NCI-H2171 treated with DMSO at 0.1 percent for 48 hours (cell line): ENCODE results near the gene EFL1.
"Not testable (repeated sequence)": the region's sequence is repeated elsewhere in the genome, so short reads cannot be mapped to it uniquely, and the experiment has no call there.

Experiments
- DNase-seq: peaks from one replicate; lab custom pipeline; 2025; lab: John Stamatoyannopoulos, UW

The EFL1 gene

DNA sequence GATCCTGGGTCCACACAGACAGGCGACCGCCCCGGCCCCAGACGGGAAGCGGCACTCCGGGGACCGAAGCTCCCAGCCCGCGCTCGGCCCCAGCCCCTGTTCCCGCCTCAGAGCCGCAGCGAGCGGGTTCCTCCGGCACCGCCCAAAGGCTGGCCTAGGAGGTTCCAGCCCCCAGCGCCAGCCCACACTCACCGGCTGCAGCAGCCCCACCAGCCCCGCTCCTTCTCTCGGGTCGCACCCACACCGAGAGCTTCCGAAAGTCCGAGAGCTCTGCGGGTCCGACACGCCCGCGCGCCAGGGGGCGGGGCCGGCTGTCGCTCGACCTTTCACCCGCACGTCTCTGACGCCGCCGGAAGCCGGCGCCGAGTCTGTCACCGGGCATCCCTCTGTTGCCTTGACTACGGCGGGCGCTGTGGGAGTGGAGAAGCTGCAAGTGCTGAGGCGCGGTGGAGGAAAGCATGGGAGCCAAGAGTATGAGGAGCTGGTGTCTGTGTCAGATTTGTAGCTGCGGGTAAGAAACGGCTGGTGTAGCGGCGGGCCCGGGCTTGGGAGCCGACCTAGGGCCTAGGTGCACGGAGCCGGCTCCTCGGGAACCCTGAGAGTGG, at the start of gene EFL1, which contains the start of gene SAXO2:
Gene EFL1, minus strand, starts transcription at position 313 of the 605 bp plus-strand sequence. CDS start 956 bp downstream, outside the sequence.
Gene SAXO2, plus strand, starts transcription at position 397 of the 605 bp plus-strand sequence. Its CDS starts 62 bp downstream, at position 459.
- peak; percentile 84 for DNase-seq

DNA sequence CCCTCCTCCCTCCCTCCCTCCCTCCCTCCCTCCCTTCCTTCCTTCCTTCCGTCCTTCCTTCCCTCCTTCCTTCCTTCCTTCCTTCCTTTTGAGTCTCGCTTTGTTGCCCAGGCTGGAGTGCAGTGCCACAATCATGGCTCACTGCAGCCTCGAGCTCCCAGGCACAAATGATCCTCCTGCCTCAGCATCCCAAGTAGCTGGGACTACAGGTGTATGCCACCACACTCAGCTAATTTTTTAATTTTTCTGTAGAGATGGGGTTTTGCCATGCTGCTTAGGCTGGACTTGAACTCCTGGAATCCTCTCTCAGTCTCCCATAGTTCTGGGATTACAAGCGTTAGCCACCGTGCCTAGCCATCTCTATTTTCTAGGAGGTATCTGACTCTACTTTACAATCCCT, 48.8 kb upstream of the EFL1 start:
- not testable (repeated sequence) for DNase-seq

DNA sequence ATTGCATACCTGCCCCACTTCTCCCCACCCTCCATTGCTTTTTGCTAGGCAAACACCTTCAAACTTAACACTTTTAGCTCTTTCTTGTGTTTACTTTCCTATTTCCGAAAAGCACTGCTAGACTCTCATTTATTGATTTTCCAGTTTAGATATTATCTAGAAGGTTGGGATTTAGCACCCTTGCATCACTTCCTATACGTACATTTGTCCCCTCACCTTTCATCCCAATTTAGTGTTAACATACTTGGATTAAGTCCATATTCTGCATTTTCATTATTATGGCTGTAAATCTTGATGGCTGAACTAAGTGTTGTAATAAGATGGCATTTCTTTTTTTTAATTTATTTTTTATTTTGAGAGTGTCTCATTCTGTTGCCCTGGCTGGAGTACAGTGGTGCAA, 47.3 kb upstream of the EFL1 start:
- no peak for DNase-seq

DNA sequence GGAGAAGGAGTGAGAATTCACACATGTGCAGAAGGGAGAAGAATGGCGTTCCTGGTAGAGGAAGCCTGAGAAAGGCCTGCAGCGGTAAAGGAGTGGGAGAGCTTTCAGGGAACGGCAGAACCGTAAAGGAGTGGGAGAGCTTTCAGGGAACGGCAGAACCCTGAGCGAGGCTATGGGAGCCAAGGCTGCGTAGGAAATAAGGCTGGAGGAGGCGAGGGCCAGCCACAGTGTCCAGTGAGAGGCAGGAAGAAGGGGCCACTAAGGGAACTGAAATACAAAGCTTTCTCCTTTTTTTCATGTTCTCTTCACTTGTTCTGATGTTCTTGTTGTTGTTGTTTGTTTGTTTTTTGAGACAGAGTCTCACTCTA, 45.2 kb upstream of the EFL1 start:
- DNase-seq, result no peak

DNA sequence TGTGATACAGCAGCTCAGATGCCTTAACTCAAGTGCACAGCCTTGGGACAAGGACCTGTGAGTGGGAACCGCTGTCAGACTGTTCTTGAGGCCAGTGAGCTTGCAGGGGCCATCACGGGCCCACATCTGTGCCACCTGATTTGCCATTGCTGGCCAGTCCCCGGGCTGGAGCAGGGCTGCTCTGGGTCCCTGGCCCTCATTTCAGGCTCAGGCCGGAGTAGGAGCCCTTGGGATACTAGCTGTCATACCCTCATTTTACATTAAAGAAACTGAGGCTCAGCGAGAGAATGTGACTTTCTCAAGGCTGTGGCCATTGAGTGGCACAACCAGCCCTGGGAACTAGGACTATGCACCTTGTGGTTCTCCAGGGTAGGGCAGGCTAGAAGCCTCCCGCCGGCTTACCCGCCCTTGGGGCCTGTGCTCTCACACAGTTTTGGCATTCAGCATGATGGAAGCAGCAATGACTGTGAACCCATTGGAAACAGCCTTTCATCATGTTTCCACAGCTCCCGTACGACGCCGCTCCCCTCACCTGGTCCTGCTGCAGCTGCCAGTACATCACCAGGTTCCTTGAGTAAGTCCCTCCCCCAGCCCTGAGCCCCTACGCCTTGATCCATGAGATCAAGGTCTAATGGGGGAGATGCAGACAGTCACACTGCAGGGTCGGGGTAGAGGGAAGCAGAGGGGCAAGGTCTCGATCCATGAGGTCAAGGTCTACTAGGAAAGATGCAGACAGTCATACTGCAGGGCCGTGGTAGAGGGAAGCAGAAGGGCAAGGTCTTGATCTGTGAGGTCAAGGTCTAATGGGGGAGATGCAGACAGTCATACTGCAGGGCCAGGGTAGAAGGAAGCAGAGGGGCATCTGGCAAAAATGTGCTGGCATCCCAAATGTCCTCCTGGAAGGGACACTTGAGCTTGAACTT, 44.5 kb upstream of the EFL1 start:
- DNase-seq, result no peak

DNA sequence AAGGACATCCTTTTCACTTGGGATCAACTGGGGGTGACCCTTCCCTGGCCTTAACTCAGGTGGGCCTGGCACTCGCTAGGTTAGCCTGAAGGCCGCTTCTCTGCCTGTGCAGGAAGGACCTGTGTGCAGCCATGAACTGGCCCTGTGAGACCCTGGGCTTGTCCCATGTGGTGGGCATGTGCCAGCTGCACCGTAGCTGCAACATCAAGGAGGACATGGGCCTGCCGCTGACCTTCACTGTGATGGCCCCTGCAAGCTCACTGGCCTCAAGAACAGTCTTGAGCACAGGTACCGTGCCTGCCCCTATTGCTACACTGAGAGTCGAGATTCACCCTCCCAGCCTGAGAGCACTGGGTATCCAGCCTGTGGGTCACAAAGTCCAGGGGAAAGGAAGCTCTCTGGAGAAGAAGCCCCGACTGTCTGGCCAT, 43.1 kb upstream of the EFL1 start:
- no peak for DNase-seq

DNA sequence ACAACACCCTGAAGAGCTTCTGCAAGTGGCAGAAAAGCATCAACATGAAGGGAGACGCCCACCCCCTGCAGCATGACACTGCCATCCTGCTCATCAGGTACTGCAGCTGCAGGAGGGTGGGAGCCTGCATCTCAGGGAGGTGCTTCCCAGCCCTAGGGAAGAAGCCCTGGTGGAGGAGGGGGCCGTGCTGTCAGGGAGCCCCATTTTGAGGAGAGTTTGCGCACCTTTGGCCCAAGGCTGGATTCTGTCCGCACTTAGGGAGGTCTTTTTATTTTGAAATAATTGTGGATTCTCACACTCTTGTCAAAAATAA, 42.2 kb upstream of the EFL1 start:
- DNase-seq, result no peak

DNA sequence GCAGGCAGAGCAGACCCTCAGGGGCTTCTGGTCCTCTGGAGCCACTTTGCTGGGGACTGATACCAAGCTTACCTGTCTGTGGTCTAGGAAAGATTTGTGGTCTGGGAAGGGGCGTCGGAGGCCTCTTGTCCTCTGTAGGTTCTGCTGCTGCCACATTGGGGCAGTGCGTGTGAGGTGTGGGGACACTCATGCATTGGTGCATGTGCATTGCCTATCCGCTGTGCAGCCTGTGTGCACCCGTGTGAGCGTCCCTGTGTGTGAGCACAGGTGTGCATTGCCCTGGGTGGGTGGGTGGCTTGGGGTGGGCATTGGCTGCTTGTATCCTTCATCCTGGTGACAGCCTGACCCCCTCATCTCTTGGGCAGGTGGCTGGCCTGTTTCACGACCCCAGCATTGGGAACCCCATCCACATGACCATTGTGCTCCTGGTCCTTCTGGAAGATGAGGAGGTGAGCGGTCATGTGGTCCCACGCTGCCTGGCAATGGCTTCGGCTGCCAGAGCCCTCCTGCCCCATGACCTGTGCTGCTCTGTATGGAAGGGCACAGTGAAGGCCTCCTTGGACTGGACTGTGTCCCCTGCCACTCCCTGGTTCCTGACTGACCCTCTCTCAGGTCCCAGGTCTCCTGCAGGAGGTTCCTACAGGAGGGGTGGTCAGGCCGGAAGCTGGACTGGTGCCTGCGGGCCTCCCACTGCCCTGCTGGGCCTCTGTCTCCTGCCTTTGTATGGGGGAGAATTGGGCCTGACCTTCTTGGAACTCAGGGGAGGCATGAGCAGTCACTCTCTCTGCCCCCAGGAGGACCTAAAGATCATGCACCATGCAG, 41.6 kb upstream of the EFL1 start:
- no peak for DNase-seq

DNA sequence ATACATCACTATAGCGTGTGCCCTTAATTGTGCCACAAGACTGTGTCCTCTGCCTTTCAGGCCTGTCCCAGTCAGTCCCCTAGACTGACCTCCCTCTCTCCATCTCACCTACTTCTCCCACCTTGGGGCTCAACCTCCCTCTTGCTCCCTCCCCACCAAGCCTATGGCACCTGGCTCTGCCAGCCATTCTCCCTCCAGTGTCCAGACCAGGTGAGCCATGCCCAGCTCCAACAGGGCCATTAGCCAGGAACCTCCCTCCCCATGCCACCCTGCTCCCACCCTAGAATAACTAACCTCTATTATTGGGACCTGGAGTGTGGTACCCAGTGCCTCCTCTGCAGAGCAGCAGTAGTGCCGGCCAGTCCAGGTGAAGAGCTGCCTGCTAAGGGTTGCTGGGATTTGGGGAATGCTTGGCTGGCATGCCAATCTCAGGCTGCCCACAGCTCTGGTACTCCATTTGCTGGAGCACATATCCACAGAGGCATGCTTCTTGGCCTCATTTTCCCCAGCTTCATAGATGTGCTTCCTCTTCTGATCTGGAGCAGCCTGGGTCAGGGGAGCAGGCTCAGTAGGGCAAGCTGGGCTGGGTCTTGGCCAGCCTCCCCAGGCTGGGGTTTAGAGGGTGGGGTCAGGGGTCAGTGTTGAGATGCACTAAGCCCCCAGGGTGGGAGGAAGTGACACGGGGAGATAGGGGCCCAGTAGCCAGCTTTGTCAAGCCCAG, 38.9 kb upstream of the EFL1 start:
- no peak for DNase-seq

DNA sequence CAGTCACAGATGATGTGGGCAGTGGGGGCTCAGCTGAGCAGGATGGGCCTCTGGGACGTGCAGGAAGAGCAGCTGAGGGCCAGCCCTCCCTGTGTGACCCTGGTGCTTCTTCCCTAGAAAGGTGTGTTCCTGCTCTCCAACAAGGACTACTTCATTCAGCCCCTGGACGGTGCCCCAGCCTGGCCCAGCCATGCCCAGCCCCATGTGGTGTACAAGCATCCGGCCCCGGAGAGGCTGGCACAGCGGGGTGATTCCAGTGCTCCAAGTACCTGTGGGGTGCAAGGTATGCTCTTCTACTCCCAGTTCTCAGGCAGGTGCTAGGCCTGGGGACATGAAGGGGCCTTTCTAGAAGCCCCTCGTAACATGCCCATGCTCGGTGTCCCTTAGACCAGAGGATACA, 38.3 kb upstream of the EFL1 start:
- DNase-seq, result no peak

DNA sequence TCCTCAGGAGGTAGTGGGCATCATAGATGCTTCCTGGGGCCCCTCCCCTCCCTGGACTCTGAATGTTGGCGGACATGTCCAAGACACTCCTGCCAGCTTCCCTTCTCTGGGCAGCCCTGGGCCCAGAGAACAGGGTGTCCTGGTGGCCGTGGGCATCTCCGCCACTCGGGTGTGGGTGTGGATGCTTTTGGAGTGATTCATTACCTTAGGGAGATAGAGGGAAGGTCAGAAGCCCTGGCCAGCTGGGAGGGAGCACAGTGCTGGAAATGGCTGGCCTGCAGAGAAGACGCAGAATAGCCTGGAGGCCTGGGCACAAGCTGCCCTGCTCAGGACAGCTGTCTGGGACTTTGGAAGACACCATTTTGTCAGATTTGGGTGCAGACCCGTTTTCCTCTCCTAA, 37.8 kb upstream of the EFL1 start:
- not testable (repeated sequence) for DNase-seq

DNA sequence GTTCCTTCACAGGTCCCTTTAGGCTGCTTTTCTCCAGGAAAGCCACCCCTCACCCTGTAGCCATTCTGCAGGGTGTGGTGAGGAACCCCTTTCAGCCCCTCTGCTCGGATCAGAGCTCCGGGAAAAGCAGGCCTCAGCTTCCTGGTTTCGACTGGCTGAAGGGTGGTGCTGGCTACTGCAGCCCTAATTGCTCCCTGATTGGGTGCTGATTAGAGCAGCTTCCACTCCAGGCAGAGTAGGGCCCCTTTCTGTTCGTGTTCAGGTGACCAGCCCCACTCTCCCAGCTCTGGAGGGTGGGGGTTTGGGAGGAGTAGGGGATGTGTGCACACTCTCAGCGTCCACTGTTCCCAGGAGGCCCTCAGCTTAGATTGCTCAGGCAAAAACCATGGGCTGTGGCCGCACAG, 37.0 kb upstream of the EFL1 start:
- not testable (repeated sequence) for DNase-seq

DNA sequence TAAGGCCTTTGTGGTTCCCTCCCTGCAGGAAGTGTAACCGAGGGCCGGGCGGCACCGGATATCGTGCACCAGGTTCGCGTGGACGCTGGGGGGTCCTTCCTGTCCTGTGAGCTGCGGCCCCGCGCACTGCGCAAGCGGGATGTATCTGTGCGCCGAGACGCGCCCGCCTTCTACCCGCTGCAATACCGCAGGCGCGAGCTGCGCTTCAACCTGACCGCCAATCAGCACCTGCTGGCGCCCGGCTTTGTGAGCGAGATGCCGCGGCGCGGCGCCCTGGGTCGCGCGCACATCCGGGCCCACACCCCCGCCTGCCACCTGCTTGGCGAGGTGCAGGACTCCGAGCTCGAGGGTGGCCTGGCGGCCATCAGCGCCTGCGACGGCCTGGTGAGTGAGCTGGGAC, 36.0 kb upstream of the EFL1 start:
- no peak for DNase-seq

DNA sequence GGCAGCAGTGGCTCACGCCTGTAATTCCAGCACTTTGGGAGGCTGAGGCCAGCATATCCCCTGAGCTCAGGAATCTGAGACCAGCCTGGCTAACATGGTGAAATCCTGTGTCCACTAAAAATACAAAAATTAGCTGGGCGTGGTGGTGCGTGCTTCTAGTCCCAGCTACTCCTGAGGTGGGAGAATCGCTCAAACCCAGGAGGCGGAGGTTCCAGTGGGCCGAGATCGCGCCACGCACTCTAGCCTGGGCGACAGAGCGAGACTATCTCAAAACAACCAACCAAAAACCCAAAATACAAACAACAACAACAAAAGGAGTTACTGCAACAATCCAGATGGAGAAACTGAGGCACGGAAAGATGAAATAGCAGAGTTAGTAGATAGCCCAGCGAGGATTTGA, 35.5 kb upstream of the EFL1 start:
- no peak for DNase-seq

DNA sequence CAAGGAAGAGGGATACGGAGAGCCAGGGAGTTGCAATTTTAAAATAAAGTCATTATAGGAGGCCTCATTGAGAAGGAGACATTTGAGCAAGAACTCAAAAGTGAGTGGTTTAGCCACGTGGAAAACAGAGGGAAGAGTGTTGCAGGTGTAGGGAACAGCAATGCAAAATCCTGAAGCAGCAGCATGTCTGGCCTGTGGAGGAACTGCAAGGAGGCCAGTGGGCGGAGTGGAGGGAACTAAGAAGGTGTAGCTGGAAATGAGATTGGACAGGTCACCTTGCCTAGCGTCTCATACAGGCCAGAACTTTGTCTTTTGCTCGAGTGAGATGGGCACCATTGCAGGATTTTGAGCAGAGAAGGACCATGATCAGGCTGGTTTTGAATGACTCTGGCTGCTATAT, 35.0 kb upstream of the EFL1 start:
- DNase-seq, result no peak

DNA sequence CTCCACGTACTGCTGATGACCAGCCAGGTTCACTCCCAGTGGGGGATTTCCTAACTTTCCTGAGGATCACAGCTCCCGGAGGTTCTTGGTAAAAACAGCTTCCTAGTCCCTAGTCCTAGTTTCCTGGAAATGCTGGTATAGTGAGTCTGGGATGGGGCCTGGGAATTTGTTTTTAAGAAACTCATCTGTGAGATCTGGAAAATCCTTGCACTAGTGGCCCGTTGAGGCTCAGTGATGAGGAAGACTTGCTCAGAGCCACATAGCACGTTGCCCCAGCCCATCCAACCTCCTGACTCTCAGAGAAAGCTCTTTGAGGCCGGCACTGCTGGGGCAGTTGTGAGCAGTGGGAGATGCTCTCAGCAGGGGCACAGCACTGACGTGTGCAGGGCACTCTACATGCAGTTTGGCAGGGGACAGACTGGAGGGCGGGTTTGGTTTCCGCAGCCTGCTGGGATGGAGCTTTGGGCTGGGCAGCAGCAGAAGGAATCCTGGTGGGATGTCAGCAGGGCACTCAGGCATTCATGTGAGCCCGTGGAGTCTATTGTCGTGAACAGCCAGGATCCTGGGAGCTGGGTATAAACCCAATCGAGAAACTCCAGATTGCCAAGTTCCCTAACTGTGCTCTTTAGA, 31.6 kb upstream of the EFL1 start:
- no peak for DNase-seq

DNA sequence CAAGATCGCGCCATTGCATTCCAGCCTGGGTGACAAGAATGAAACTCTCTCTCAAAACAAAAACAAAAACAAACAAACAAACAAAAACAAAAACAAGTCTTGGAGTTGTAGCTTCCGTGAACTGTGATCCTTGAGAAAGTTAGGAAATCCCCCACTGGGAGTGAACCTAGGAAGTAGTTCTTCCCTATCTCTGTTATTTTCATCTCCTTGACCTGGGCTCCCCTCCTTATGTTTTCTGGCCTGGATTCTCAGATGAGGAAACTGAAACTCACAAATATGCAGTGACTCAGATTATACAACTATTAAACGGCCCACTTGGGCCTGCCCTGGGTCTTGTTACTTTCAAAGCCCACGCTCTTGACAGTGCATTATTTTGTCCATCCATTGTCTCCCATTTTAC, 29.7 kb upstream of the EFL1 start:
- no peak for DNase-seq

DNA sequence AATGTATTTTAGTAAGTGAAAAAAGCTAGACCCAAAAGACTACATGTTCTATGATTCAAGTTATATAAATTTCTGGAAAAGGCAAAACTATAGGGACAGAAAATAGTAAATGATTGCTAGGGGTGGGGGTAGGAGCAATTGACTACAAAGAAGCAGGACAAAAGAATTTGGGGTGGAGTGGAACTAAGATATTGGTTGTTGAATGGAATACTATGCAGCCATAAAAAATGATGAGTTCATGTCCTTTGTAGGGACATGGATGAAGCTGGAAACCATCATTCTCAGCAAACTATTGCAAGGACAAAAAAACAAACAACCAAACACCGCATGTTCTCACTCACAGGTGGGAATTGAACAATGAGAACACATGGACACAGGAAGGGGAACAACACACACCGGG, 25.7 kb upstream of the EFL1 start:
- not testable (repeated sequence) for DNase-seq

DNA sequence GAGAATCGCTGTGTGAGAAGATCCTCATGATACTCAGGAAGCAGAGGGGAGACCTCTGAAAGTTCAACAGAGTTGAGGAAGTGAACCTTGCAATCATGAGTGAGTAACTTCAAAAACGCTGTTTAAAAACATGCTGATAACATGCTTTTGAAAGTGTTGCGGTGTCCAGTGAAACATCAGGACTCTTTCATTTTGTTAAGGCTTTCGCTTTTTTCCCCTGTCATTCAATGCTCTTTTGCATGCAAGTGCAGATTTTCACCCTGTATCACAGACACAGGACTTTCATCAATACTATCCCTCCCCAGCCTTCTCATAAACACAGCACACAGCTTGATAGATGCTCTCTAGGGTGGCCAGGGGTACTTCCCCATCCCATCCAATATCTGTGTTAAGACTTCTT, 23.9 kb upstream of the EFL1 start:
- not testable (repeated sequence) for DNase-seq

DNA sequence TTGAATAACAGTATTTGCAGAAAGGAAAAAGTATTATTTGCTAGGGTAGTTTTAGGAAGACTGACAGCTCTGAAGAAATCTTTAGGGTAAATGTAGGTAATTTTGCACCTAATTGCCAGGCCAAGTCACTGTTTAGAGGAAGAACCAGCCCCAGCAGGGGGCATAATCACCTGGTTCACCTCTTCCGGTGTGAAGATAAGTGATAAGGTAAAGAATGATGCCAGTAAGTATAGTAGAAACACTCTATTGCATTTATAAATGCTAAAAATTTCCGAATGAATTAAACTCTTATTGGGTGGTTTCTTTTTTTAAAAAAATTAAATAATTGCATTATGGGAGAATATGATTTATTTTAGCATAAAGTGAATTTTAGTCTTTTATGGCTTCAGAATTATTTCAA, 21.8 kb upstream of the EFL1 start:
- not testable (repeated sequence) for DNase-seq

DNA sequence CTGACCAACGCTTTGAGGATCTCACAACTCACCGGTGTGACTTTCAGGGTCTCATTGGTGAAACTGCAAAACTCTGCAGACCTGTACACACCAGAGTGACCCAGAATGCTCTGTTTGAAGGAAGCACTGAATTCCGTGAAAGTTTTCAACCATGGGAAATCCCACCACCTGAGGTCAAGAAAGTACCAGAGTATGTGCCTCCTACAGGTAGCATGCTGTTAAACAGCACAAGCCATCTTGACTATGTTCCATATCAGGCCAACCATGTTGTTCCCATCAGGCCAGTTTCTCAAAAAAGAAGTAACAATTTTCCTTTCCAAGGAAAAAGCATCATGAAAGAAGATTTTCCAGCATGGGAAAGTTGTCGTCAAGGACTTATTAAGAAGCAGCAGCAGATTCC, 19.9 kb upstream of the EFL1 start:
- DNase-seq, result not testable (repeated sequence)

DNA sequence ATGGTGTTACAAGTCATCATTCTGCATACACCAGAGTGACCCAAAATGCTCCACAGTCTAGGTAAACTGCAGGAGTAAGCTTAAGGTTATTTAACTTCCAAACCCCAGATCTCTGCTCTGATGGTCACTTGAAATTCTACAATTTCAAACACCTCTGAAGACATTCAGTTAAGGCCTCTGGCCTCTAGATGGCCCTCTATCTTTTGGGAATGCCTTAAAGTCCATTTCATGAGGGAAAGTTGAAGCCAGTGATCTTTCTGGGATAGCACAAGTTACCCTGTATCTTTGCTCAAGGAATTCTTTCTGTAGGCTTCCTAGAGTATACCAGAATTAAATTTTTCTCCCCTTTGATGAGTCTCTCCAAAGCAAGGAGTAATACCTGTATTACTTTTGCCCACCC, 18.7 kb upstream of the EFL1 start:
- DNase-seq, result not testable (repeated sequence)
